HG02763 (cell line): ENCODE data around the gene TSPAN5.

Source experiments
- ATAC-seq: cut with Tn5 transposase; IDR thresholded peaks from one replicate; pipeline ENCODE4 v1.9.1; 2021; ENCODE audit warnings: mild to moderate bottlenecking, moderate library complexity; ENCODE audit not compliant: unreplicated experiment

Gene TSPAN5

DNA sequence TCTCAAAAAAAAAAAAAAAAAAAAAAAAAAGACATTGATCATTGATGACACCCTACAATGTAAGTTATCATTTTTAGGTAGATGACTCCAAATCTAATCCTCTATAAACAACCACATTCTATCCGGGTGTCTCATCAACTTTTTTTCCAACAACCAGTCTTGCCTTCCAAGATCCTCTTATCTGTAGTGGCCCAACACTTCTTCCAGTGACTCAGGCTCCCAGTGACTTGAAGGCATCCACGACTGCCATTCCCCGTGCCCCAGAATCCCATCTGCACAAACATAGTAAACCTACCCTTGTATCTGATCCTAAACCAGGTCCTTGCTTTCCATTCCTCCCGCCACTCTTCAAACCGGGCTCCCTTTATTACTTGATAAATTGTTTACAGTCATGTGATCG lies 15.6 kb upstream of the TSPAN5 start:
- no peak for ATAC-seq

DNA sequence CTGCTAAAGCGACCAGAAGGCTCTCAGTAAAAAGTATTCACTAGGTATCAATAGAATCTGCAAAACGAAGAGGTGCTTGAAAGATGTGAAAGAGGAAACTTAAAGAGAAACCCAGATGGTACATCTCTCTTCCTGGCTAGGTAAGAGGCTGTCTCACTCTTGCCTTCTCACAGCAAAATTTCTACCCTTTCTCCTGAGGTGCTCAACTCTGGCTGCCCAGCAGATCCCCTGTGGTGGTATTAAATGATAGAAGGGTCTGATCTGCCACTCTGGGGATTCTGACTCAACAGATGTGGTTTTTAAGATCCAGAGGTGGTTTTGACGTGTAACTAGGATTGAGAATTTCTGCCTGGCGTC lies 14.9 kb upstream of the TSPAN5 start:
- no peak for ATAC-seq

DNA sequence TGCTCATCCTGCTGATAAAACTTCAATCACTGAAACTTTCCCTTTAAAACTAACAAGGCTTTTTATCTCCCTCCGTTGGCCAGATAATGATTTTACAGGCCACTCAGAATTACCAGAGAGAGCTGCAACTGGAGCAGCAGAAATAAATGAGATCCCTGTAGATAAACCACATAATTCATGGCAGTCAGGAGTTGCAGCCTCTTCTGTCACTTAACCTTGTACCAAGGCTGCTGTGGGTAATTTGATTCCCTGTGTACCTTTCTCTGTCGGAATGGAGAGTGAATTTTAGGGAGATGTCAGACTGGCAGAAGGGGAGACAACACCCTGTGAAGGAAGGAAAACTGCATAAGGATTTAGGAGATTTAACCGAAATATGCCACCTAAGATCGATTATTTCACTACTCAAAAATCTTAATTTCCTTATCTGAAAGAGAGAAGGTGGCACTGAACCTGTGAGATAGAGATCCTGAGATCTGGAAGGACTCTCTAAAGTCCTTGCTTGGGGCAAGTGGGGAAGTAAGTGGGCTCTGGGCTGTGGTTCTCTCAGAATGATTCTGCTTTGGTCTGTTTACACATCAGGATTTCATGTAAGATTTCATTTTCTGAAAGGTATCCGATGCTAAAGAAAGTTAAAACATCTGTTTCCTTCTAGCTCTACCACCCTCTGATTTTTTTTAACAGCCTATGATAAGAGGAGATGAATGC lies 14.3 kb upstream of the TSPAN5 start:
- ATAC-seq = no peak

DNA sequence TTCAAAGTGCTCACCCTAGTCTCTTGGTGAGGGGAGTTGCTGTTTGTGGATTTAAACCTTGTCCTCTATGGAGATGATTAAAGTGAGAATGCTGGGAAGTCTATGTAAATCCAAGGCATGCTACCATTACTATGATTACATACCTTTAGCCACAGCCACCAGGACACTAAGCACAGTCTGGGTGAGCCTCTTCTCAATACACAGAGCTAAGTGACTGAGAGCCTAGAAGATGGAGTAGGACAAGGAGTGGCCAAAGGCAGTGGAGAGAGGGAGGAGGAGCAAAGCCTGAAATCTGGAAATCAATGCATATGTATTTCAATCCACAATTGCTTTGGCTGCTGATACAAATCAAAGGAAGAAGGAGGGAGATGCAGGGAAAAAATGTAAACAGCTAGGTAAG lies 12.7 kb upstream of the TSPAN5 start:
- no peak for ATAC-seq

DNA sequence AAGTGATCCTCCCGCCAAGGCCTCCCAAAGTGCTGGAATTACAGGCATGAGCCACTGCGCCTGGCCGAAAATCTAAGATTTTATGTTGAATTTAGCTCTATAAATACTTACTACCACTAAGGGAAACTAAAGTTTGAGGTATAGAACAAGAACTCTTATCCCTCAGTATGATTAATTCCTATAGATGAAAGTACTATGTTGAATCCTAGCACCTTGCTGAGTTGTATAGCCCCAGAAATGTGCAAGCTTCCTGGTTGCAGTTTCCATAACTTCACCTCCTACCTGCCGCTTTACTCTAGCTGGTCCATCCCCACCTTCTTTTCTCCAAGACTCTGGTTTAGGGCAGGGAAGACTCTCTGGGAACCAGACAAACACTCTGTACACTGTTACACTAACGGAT lies 11.8 kb upstream of the TSPAN5 start:
- ATAC-seq = no peak

DNA sequence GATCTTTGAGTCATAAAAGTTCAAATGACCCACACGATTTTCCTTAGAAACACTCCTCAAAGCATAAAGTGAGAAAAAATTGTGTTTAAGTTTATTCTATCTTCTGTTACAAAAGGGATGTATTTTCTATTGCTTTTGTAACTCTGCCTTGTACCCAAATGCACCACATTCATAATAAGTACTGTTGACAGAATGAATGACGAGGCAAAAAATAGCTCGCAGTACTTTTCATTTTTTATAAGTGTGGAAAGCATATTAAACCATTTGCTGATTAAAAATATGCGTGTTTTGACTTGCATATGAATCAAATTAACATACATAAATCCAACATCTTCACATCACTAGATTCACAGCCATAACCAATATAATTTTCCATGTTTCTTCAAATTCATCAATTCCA lies 11.2 kb upstream of the TSPAN5 start:
- no peak for ATAC-seq

DNA sequence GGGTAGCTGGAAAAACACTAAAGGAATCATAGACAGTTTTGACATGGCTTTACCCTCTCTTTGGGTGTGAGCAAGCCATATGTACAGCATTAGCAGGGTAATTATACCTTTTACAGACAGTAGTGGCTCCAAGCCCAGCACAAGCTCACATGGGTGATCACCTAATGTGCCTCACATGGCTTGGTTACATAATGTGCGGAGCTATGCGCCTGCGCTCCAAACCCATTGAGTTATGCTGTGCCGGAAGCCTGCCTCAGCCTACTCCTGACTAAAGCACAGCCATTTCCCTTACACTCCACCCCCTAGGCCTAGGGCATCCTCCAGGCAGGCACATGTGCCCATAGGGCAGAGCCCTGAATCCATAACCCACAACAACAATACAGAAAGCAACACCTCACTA lies 6.5 kb upstream of the TSPAN5 start:
- no peak for ATAC-seq

GRCh38 chr4:98663226-98664006 lies 5.0 kb upstream of the TSPAN5 start:
- ATAC-seq = peak; percentile 66

DNA sequence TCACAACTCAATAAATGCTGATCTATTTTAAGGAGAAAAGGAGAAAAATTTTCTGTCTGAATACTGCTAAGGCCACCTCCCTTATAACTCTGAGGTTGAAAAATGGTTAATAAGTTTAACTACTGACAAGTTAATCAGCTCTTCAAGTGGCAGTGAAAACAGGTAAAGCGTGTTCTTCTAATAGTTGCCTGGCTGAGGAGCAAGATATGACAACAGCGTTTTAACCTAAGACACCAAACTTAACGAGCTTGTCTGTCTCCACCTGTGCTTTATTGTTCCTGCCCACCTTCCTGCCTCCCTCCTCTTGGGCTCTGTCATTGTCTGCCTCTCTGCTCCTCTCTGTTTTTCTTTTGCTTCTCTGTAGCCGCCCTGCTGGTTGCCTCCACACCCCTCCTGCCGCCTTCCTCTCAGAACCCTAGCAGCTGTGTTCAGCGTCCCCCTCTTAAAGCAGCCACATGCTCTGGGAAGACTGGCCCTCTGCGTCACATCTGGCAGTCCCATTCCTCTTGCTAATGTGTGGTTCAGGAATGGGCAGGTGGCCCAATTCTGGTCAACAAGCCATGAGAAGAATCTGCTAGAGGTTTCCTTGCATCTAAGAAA lies 4.3 kb upstream of the TSPAN5 start:
- no peak for ATAC-seq

GRCh38 chr4:98662055-98662453 lies 3.6 kb upstream of the TSPAN5 start:
- no peak for ATAC-seq

DNA sequence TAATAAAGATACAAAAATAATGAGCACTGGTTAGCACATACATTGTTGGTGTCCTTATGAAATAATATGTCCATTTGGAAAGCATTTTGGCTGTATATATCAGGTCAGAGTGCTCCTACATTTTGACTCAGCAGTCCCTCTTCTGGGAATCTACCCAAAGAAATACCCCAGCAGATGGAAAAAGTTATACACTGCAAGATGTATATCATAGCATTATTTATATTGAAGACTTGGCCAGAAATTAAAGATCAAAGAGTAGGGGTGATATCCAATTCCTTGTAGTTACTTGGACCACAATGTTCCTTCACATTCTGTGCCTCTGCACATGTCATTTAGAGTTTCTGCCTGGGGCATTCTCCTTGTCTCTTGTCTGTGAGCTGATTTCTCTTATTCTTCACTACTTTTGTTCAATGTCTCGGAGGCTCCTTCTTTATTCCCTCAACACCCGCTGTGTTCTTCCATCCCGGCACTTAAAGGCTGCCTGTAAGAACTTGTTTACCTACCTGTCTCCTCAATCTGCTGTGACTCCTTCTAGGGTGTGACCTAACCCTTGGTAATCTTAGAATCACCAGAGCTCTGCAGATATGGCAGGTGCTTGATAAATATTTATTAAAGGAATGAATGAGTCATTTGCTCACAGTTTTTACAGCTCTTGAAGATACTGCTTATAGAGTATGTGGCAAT lies 3.1 kb upstream of the TSPAN5 start:
- ATAC-seq = no peak

DNA sequence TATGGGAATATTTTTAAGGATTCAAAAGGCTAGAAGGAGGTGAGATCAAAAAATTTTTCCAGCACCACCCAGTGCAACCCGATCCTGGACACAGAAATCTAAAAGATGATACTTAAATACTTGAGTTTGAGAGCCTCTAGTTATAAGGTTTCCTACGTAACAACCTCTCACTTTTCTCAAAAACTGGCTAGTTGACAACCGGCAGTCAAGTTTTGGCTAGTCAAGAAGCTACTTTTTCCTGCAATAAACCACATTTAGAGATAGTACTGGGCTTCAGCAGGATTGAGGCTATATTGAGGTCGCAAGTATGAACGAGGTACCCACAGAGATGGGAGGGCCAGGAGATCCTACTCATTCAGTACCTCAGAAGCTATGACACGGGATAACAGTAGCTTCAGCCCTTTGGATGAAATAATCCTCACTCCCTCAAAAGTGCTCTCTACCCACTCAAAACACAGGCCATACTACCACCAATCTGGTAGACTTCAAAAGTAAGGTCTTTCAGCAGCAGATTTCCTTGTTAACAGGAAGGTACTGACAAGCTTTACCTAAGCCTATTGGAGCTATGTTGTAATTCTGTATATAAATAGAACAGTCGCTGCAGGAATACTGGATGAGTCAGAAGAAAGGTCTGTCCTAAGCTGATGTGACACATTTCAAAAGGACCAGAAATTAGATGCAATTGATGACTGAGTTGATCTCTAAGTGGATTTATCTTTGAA lies 1.5 kb upstream of the TSPAN5 start:
- ATAC-seq = no peak

DNA sequence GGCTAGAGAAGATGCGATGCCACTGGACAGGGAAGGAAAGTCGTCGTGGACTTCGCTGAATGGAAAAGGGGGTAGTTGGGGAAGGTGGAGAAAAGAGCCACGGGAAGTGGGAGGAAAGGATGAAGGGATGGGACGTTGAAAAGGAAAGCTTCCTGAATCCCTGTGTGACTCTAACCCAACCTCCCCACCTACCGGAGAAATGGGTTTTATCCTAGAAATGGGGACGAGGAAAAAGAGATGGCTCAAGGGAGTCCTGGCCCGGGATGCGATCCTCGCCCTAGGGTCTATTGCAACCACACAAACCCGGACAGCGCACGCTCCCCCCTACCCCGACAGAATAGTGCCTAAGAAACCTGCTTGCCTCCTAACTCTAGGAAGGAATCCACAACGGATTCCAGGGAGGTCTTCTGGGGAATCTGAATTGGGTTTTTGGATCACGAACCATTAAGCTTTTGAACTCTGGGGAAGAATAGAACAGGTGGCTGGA lies 738 bp upstream of the TSPAN5 start:
- ATAC-seq = no peak

DNA sequence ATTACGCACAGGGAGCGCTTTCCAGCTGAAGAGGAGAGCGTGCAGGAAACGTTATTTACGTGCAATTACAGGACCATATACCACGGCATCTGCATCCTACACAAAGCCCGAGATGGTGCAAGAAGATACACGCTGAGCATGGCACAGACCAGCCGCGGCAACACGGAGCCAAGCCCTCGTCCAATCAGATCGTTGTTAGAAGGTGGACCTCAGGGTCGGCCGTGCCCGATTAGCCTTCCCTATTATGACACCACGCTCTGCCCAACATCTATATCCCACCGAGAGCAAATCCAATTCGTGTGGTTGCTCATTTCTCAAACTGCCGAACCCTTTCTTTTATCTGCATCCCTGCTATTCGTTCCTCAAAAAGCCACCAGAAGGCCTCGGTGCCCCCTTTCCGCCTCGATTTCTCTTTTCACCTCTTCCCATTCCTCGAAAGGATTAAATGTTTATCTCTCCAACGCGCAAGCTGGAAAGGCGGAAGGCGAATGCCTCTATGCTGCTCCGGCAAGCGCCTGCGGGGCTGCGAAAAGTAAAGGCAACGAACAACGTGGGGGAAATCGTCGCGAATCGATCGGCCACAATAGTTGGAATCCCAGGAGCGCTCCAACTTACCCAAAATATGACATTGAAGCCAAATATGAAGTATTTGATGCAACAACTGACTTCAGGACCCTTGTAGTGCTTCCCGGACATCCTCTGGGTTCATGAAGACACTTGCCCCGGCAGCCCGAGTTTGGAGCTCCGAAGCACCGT lies 702 bp downstream of the TSPAN5 start:
- ATAC-seq = peak; percentile 7

DNA sequence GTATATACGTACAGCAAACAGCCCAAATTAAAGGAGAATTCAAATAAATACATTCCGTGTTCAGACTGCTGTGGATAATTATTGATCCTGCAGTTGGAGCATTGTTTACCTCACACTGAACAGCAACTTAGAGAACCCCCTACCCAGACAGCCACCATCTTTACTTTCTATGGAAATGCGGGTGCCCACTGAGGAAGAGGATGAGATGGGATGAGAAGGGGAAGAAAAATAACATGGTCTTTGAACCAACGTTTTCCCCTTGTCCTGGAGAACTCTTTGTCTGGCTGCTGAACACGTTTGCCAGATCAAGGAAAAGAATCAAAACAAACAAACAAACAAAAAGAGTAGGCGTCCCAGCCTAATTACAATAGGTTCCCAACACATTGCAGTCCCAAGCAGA lies 1.5 kb downstream of the TSPAN5 start:
- ATAC-seq = no peak

DNA sequence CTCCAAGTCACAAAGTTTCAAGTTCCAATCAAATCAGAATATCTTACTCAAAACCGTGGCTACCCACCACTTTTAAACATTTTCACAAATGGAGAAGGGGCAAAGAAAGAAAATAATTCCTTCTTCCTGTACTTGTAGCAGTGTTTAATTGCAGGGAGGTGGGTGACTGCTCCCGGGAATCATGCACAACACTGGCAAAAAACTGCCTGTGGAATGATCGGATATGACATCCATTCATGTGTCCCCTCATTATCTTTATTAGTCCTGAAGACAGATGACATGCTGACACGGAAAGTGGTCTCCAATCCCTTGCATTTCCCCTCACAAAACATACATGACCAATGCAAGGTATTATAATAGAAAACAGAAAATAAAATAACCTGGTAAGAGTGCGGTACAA lies 2.0 kb downstream of the TSPAN5 start:
- ATAC-seq = no peak

GRCh38 chr4:98653890-98654867 lies 4.2 kb downstream of the TSPAN5 start:
- ATAC-seq = no peak

DNA sequence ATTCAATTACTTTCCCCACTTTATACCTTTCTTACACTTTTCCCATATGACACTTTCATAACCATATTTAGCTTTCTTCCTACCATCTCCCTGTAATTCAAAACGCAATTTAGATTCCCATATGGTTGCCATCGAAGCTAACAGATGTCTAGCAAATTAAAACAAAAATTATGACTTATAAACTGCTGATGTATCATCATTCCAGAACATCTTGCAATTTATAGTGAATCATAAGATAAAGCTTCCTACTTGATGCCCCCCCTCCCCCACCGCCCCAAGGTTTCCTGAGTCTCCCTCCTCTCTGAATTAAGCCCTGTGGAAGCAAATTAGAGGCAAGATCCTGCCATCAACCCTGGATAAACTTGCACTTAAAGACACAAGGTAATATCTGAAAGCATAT lies 5.4 kb downstream of the TSPAN5 start:
- no peak for ATAC-seq

GRCh38 chr4:98648602-98649001 lies 9.8 kb downstream of the TSPAN5 start:
- no peak for ATAC-seq
